GM12874 (cell line): ENCODE results near the gene AGPS.

Experiments used
- CTCF ChIP-seq: IDR thresholded peaks from 2 replicates; pipeline ENCODE4 v1.5.1; 2011; ENCODE audit warnings: low read depth, mild to moderate bottlenecking, control low read depth, low read length, moderate library complexity; ENCODE audit not compliant: insufficient read depth

The AGPS gene

GRCh38 chr2:177380181-177380580, 12.4 kb upstream of the AGPS start:
- TF ChIP-seq CTCF: no peak

- no peak for TF ChIP-seq CTCF
These were observed 8.6 kb upstream of the AGPS start for GRCh38 chr2:177383935-177384334.

GRCh38 chr2:177385151-177385550, 7.4 kb upstream of the AGPS start:
- TF ChIP-seq CTCF: no peak

GRCh38 chr2:177391822-177392372, 676 bp upstream of the AGPS start:
- no peak for TF ChIP-seq CTCF

GRCh38 chr2:177393203-177393755, 706 bp downstream of the AGPS start:
- no peak for TF ChIP-seq CTCF

- TF ChIP-seq CTCF: no peak
These were observed 1.4 kb downstream of the AGPS start for GRCh38 chr2:177393824-177394593.

- TF ChIP-seq CTCF: no peak
These were observed 2.0 kb downstream of the AGPS start for GRCh38 chr2:177394594-177394973.
